ENCODE data around the gene HBA1.
"Not testable (repeated sequence)": the region's sequence is repeated elsewhere in the genome, so short reads cannot be mapped to it uniquely, and the experiment has no call there.

Gene HBA1

GRCh38 chr16:211631-212180, 35.2 kb downstream of the HBA1 start:
- not testable (repeated sequence) for FAIRE-seq

DNA sequence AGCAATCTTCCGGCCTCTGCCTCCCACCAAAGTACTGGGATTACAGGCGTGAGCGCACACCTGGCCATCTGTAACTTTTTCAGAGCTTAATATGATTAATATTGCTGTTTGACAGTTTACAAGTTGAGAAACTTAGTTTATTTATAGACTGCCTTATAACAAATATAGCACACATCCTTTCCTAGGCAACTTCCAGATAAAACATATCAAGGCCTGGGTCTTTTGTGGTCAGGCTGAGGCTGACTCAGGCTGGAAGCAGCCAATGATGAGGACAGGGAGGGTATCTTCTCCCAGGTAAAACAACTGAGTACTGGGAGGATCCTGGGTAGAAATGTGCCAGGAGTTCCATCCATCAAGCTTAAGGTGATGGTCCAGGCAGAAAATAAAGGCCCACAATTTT, 36.5 kb downstream of the HBA1 start:
- no peak for FAIRE-seq

DNA sequence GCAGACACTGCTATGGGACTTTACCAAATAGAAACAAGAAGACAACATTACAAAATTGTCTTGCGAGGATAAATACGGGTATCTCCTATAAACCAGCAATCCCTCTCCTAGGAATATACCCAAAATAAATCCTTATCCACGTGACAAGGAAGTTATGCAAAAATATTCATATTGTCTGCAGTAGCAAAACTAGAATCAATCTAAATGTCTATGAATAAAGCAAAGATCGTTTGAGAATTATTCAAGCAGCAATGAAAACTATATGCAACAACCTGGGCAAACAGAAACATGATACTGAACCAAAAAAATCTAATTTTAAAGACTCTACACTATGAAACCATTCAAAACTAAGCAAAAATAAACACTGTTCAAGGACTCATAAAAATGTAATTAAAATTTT, 43.5 kb downstream of the HBA1 start:
- FAIRE-seq, result no peak

Data from islet of Langerhans (tissue), 1 donor.